ENCODE results near the gene NHSL1.

NHSL1 gene

DNA sequence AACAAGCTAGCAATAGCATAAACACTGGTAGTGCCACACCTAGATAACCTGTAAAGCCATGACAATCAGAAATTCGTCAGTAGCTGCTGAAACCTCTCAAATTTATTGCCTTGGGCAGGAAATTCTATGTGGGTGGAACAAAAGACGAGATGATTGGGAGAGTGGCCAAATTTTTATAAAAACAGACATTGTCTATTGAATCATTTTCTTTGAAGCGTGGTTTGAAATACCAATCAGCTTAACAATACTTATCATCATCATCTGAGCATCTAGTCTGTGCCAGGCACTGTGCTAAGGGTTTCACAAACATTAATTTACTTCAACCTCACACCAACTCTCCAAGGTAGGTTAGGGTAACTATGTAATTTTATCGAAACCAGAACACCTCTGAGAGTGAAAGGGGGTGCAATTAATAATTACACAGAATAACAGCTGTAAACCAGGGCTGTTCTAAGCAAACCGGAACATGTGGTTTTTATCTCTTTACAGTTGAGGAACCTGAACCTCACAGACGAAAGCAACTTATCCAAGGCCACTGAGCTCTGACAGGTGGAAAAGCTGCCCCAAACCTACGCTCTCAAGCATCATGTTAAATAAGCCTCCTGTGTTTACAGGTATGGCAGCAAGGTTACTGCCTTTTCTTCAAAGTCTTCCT lies 43.4 kb downstream of the NHSL1 start:
- no peak overlapping the region for H3K14ac ChIP-seq (ENCODE audit: low read length)
- no peak overlapping the region for H2AFZ ChIP-seq (ENCODE audit: low read length)
- no peak overlapping the region for H2BK12ac ChIP-seq (ENCODE audit: low read length)
- no peak overlapping the region for H2BK15ac ChIP-seq (ENCODE audit: low read length)
- H3K27ac ChIP-seq (replicated peaks; ENCODE audit: low read length): no peak overlapping the region
- no peak overlapping the region for H3K4me3 ChIP-seq (ENCODE audit: low read length in 2 of 2)
- peaks cover 0 to 91% of the 10 kb centered on the region in 2 donors for H3K36me3 ChIP-seq (replicated peaks in 1 of 2; ENCODE audit: control insufficient read depth in 2 of 2, insufficient read depth in 2 of 2, low read length in 2 of 2)
- no peak overlapping the region for H2AK5ac ChIP-seq (ENCODE audit: low read depth, low read length)
- no peak overlapping the region for H3K4me2 ChIP-seq (ENCODE audit: insufficient read depth, low read length, poor library complexity, severe bottlenecking)
- no peak overlapping the region for H3K4ac ChIP-seq (ENCODE audit: low read length)
- no CpG with 5 or more reads among the region's 7 CpGs for WGBS, 2 donors (ENCODE audit: extremely low coverage in 2 of 2, insufficient read length in 2 of 2, insufficient replicate concordance in 1 of 2)
- H3K79me1 ChIP-seq (ENCODE audit: low read depth, low read length): peaks cover 1% of the 10 kb centered on the region
- no peaks in the 10 kb centered on the region for H3K4me1 ChIP-seq (ENCODE audit: control insufficient read depth in 2 of 2, insufficient read depth in 1 of 2, low read depth in 1 of 2, low read length in 2 of 2)
- H3K9ac ChIP-seq (ENCODE audit: low read depth, low read length, poor library complexity): no peak overlapping the region
- H4K8ac ChIP-seq (ENCODE audit: low read depth, low read length): no peak overlapping the region
- H3K27me3 ChIP-seq (ENCODE audit: control insufficient read depth in 3 of 3, insufficient read depth in 3 of 3, low read depth in 1 of 3, low read length in 3 of 3): no peaks in the 10 kb centered on the region
- H3K9me3 ChIP-seq (replicated peaks in 1 of 2; ENCODE audit: control insufficient read depth in 2 of 2, insufficient read depth in 1 of 2, low read depth in 1 of 2, low read length in 2 of 2): no peaks in the 10 kb centered on the region
- H2BK120ac ChIP-seq (ENCODE audit: low read depth, low read length): no peak overlapping the region
- no peak overlapping the region for H4K91ac ChIP-seq (ENCODE audit: low read depth, low read length, poor library complexity)
- H3K23ac ChIP-seq (ENCODE audit: low read depth, low read length, poor library complexity): no peak overlapping the region
- DNase-seq (ENCODE audit: low spot score): no peak
- H2BK5ac ChIP-seq (ENCODE audit: low read length): no peak overlapping the region
- H3K18ac ChIP-seq (ENCODE audit: low read length): no peak overlapping the region

DNA sequence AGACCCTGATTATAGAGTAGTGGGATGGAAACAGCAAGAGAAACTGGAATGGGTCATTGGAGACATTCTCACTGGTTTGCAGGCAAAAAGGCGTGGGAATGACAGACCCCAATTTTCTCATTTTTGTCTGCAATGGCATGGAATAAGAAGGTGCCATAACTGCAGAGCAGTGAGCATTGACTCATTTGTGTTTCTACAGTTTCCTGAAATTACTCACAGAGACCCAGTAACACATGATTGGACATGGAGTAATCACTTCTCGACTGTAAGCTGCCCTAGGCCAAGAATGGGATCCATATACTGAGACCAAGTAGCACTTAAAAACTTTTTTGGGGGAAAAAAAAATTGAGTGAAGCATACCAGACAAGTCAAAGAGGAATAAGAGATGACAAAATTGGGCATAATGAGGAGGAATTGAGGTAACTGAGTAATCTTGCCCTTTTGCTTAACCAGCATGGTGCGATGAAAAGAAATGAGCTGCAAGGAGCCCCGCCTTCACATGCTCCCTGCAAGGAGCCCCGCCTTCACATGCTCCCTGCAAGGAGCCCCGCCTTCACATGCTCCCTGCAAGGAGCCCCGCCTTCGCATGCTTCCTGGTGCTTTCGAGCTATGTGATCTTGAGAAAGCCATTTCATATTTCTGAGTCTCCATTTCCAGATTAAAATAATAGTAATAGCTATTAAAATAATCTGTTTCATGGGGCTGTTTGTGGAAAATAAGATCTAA lies 44.1 kb downstream of the NHSL1 start:
- Histone ChIP-seq H3K36me3 (replicated peaks in 1 of 2; ENCODE audit: control insufficient read depth in 2 of 2, insufficient read depth in 2 of 2, low read length in 2 of 2) (peaks cover 0 to 88% of the 10 kb centered on the region in 2 donors), H2BK120ac (ENCODE audit: low read depth, low read length) (no peak overlapping the region), H3K4me2 (ENCODE audit: insufficient read depth, low read length, poor library complexity, severe bottlenecking) (no peak overlapping the region), H3K79me1 (ENCODE audit: low read depth, low read length) (peaks cover 1% of the 10 kb centered on the region), H2BK12ac (ENCODE audit: low read length) (no peak overlapping the region), H3K9me3 (replicated peaks in 1 of 2; ENCODE audit: control insufficient read depth in 2 of 2, insufficient read depth in 1 of 2, low read depth in 1 of 2, low read length in 2 of 2) (no peaks in the 10 kb centered on the region), H3K18ac (ENCODE audit: low read length) (no peak overlapping the region), H4K91ac (ENCODE audit: low read depth, low read length, poor library complexity) (no peak overlapping the region), H2BK15ac (ENCODE audit: low read length) (no peak overlapping the region), H3K27me3 (ENCODE audit: control insufficient read depth in 3 of 3, insufficient read depth in 3 of 3, low read depth in 1 of 3, low read length in 3 of 3) (no peaks in the 10 kb centered on the region), H2AFZ (ENCODE audit: low read length) (no peak overlapping the region), H3K4ac (ENCODE audit: low read length) (no peak overlapping the region), H3K14ac (ENCODE audit: low read length) (no peak overlapping the region), H3K9ac (ENCODE audit: low read depth, low read length, poor library complexity) (no peak overlapping the region), H3K23ac (ENCODE audit: low read depth, low read length, poor library complexity) (no peak overlapping the region), H2AK5ac (ENCODE audit: low read depth, low read length) (no peak overlapping the region), H3K4me1 (ENCODE audit: control insufficient read depth in 2 of 2, insufficient read depth in 1 of 2, low read depth in 1 of 2, low read length in 2 of 2) (no peaks in the 10 kb centered on the region), H3K27ac (replicated peaks; ENCODE audit: low read length) (no peak overlapping the region), H4K8ac (ENCODE audit: low read depth, low read length) (no peak overlapping the region), H3K4me3 (ENCODE audit: low read length in 2 of 2) (no peak overlapping the region), H2BK5ac (ENCODE audit: low read length) (no peak overlapping the region)
- WGBS, 2 donors (ENCODE audit: extremely low coverage in 2 of 2, insufficient read length in 2 of 2, insufficient replicate concordance in 1 of 2): no CpG with 5 or more reads among the region's 9 CpGs
- no peak for DNase-seq (ENCODE audit: low spot score)

DNA sequence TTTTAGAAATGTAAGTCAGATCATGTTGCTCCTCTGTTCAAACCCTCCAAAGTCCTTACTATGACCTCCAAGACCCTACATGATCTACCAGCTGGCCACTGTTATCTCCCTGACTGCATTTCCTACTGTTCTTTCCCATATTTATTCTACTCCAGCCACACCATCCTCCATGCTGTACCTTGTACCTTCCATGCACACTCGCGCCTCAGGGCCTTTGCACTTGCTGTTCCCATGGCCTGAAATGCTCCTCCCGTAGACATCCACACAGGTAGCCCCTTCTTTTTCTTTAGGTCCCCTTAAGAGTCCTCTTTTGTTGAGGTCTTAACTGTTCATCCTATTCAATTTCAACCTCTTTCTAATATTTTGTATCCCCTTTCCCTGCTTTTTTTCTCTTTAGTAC lies 48.3 kb downstream of the NHSL1 start:
- Histone ChIP-seq H3K79me1 (ENCODE audit: low read depth, low read length) (peaks cover 1% of the 10 kb centered on the region), H2BK12ac (ENCODE audit: low read length) (no peak overlapping the region), H4K8ac (ENCODE audit: low read depth, low read length) (no peak overlapping the region), H2AFZ (ENCODE audit: low read length) (no peak overlapping the region), H2AK5ac (ENCODE audit: low read depth, low read length) (no peak overlapping the region), H3K14ac (ENCODE audit: low read length) (no peak overlapping the region), H3K4me1 (ENCODE audit: control insufficient read depth in 2 of 2, insufficient read depth in 1 of 2, low read depth in 1 of 2, low read length in 2 of 2) (no peaks in the 10 kb centered on the region), H2BK15ac (ENCODE audit: low read length) (no peak overlapping the region), H3K4ac (ENCODE audit: low read length) (no peak overlapping the region), H3K4me3 (ENCODE audit: low read length in 2 of 2) (no peak overlapping the region), H3K23ac (ENCODE audit: low read depth, low read length, poor library complexity) (no peak overlapping the region), H3K9me3 (replicated peaks in 1 of 2; ENCODE audit: control insufficient read depth in 2 of 2, insufficient read depth in 1 of 2, low read depth in 1 of 2, low read length in 2 of 2) (no peaks in the 10 kb centered on the region), H3K18ac (ENCODE audit: low read length) (no peak overlapping the region), H3K27me3 (ENCODE audit: control insufficient read depth in 3 of 3, insufficient read depth in 3 of 3, low read depth in 1 of 3, low read length in 3 of 3) (no peaks in the 10 kb centered on the region), H3K27ac (replicated peaks; ENCODE audit: low read length) (no peak overlapping the region), H2BK5ac (ENCODE audit: low read length) (no peak overlapping the region), H3K4me2 (ENCODE audit: insufficient read depth, low read length, poor library complexity, severe bottlenecking) (no peak overlapping the region), H4K91ac (ENCODE audit: low read depth, low read length, poor library complexity) (no peak overlapping the region), H3K9ac (ENCODE audit: low read depth, low read length, poor library complexity) (no peak overlapping the region), H3K36me3 (replicated peaks in 1 of 2; ENCODE audit: control insufficient read depth in 2 of 2, insufficient read depth in 2 of 2, low read length in 2 of 2) (peaks cover 2 to 85% of the 10 kb centered on the region in 2 donors), H2BK120ac (ENCODE audit: low read depth, low read length) (no peak overlapping the region)
- WGBS, 2 donors (ENCODE audit: extremely low coverage in 2 of 2, insufficient read length in 2 of 2, insufficient replicate concordance in 1 of 2): no CpG with 5 or more reads among the region's 3 CpGs
- no peak for DNase-seq (ENCODE audit: low spot score)

DNA sequence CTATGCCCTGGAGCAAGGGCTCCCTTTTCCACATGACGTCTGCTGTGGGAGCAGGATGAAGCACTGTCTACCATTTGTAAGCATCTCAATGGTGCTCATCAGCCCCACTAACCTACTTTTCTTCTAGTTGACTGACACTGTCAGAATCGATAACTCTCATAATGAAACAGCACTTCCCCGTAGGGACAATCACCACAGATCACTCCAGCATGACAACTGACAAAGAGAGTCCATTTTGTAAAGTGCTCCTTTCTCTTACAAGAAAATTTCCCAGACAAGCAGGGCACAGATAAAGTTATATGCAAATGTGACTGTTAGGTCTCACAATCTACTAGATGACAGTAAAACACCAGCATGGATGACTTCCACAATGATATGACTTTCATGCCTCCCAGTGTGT lies 48.8 kb downstream of the NHSL1 start:
- H3K4ac ChIP-seq (ENCODE audit: low read length): no peak overlapping the region
- WGBS, 2 donors (ENCODE audit: extremely low coverage in 2 of 2, insufficient read length in 2 of 2, insufficient replicate concordance in 1 of 2): no CpG with 5 or more reads among the region's 3 CpGs
- no peaks in the 10 kb centered on the region for H3K4me1 ChIP-seq (ENCODE audit: control insufficient read depth in 2 of 2, insufficient read depth in 1 of 2, low read depth in 1 of 2, low read length in 2 of 2)
- H3K23ac ChIP-seq (ENCODE audit: low read depth, low read length, poor library complexity): no peak overlapping the region
- H2AK5ac ChIP-seq (ENCODE audit: low read depth, low read length): no peak overlapping the region
- no peak overlapping the region for H2AFZ ChIP-seq (ENCODE audit: low read length)
- no peak overlapping the region for H4K91ac ChIP-seq (ENCODE audit: low read depth, low read length, poor library complexity)
- H3K9me3 ChIP-seq (replicated peaks in 1 of 2; ENCODE audit: control insufficient read depth in 2 of 2, insufficient read depth in 1 of 2, low read depth in 1 of 2, low read length in 2 of 2): no peaks in the 10 kb centered on the region
- no peak overlapping the region for H4K8ac ChIP-seq (ENCODE audit: low read depth, low read length)
- H3K14ac ChIP-seq (ENCODE audit: low read length): no peak overlapping the region
- no peak overlapping the region for H2BK120ac ChIP-seq (ENCODE audit: low read depth, low read length)
- H3K79me1 ChIP-seq (ENCODE audit: low read depth, low read length): peaks cover 1% of the 10 kb centered on the region
- peaks cover 2 to 85% of the 10 kb centered on the region in 2 donors for H3K36me3 ChIP-seq (replicated peaks in 1 of 2; ENCODE audit: control insufficient read depth in 2 of 2, insufficient read depth in 2 of 2, low read length in 2 of 2)
- no peak overlapping the region for H3K4me3 ChIP-seq (ENCODE audit: low read length in 2 of 2)
- H3K27ac ChIP-seq (replicated peaks; ENCODE audit: low read length): no peak overlapping the region
- no peak overlapping the region for H3K9ac ChIP-seq (ENCODE audit: low read depth, low read length, poor library complexity)
- DNase-seq (ENCODE audit: low spot score): no peak
- H2BK15ac ChIP-seq (ENCODE audit: low read length): no peak overlapping the region
- H2BK5ac ChIP-seq (ENCODE audit: low read length): no peak overlapping the region
- no peak overlapping the region for H2BK12ac ChIP-seq (ENCODE audit: low read length)
- no peak overlapping the region for H3K4me2 ChIP-seq (ENCODE audit: insufficient read depth, low read length, poor library complexity, severe bottlenecking)
- H3K18ac ChIP-seq (ENCODE audit: low read length): no peak overlapping the region
- H3K27me3 ChIP-seq (ENCODE audit: control insufficient read depth in 3 of 3, insufficient read depth in 3 of 3, low read depth in 1 of 3, low read length in 3 of 3): no peaks in the 10 kb centered on the region
